GM21447 (cell line): Measurements from ENCODE around the gene PPP1R14C.
"Not testable (repeated sequence)": the region's sequence is repeated elsewhere in the genome, so short reads cannot be mapped to it uniquely, and the experiment has no call there.

ENCODE experiments used
- ATAC-seq: cut with Tn5 transposase; IDR thresholded peaks from one replicate; pipeline ENCODE4 v1.9.1; 2021; ENCODE audit not compliant: unreplicated experiment

The PPP1R14C gene

DNA sequence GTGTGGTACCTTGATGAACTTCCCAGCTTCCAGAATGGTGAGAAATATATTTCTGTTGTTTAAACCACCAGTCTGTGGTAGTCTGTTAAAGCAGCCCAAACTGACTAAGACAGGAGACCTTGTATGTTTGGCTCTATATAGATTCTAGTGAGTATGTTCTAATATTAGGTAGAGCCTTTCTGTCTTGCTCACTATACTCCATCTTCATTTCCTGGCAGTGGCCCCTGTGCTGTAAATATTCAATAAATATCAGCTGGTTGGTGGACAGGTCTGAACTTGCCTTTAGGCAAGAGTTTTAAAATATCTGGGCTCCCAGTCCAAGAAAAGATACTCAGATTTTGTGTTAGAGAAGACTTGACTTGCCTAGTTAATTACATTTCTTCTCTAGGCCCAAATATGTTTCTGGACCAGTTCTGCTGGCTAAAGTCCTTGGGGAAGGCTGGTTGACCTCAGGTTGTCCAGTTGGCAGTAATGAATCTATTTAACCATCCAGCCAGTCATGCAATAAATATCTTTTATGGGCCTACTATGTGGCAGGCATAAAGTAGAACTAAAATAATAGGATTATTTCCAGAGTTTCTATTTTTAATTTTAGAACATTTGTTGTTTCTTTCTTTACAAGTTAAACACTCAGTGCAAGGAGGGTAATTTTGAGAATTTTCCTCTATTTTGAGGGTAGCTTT is 22.3 kb downstream of the PPP1R14C start:
- ATAC-seq, result no peak

DNA sequence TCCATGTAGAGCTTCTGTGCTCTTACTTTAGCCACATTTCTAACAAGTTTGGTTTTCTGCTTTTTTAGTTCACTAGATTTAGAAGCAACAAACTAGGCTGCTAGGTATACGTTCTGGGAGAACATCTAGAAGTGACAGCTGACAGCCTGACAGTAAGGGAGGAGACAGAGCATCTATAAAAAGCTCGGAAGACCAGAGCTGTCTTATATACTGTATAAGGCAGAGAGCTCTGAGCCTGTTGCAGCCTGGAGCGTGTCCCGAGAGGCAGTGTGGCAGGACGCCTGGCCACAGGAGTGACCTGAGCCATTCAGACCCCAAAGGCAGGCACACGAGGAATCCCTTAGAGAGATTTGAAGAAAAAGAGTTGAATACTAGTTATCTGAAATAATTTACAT is 24.6 kb downstream of the PPP1R14C start:
- ATAC-seq, result no peak

DNA sequence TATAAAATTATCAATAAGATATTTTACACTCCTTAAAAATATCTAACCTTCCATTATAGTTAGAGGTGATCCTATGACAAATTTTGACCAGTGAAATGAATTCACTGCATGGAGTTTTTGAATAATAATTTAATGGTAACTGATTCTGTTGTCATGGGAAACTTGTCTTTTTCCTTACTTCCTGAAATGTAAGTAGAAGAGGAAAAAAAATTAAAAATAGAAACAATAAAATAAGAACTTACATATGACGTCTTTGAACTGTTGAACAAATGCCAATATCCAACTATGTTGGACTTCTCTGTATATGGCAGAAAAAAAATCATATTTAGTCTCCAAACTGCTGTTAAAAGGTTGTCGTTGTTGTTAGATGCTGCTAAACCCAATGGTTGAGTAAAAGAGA is 26.3 kb downstream of the PPP1R14C start:
- ATAC-seq, result no peak

DNA sequence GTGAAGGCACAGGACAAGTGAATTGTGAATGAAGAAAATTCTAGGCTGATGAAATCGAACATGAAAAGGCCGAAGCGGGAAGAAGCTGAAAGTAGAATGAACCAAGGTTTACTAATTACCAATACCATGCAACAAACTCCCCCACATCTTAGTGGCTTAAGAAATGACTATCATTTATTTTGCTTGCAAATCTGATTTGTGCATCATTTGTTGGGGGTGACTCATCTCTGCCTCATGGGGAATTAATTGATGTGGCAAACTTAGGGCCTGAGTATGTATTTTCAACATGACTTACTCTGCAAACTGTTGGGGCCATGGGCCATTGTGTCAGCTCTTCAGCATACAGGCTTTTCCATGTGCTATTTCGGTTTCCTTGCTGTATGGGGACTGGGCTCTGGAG is 26.8 kb downstream of the PPP1R14C start:
- no peak for ATAC-seq

DNA sequence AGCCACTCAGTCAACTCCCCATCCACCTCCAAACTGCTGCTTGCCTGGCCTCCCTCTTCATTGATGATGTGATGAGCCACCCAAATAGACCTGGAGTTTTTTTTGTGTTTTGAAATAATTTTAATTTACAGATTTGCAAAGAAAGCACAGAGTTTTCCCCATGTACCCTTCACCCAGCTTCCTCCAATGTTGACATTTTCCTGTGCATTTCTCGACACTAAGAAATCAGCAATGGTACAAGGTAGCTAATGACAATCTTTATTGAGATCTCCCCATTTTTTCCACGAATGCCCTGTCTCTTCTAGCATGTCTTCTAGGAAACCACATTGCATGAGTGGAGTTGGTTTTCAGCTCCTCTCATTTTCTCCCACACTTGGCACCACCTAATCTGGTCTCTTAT is 30.1 kb downstream of the PPP1R14C start:
- ATAC-seq, result no peak

DNA sequence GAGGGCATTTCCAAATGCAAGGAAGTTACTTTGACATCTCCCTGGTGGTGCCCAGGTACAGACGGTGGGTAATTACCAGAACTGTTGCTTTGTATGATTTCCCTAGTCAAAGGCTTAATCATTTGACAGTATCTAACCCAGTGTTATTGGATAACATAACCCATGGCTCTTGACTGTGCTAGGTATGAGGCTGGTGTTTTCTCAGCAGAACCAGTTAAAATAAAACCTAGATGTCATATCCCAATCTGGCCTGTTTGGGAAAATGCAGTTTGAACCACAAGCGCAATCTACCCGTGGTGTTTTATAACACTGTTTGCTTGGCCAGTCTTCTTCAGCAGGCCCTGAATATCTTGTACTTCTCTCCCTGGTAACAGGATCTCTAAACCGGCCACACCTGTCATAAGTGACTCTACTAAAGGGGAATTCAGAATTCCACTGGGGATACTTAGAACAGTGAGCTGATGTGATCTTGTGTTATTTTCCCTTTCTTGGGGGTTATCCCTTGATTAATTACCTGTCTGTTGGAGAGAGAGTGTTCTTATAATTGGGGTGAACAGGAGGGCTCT is 32.8 kb downstream of the PPP1R14C start:
- no peak for ATAC-seq

DNA sequence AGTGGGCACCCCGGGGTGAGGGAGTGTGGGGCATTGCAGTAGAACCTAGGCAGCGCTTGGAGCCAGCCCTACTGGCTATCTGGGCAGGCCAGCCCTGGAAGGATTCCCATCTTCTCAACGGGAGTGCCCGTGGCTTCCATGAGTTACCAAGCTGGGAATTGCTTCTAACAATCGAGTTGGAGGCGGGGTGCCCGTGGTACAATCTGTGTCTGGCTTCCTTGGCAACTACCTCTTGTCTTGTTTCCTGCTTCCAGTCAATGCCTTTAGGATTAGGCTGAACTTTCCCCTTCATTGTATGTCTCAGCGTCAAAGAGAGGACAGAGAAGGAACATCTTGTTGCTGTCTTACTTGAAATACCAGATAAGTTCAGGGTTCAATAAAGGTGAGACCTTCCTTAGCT is 33.3 kb downstream of the PPP1R14C start:
- no peak for ATAC-seq

DNA sequence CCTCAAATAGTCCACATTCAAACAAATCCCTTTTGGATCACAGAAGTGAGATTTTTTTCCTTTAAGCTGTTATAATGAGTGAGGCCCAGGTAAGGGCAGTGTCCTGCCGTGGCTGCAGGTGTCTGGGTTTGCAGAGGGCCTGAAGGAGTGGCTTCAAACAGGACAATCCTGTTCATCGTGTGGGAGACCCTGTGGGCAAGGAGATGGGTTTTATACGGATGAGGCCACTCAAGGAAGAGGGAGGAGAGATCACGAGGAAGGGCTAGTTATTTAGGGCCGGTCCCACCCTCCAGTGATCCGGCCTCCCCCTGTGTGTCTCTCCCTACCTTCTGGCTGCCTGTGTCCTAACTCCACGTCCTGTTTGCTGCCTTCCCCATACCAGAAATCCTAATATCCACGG is 33.8 kb downstream of the PPP1R14C start:
- ATAC-seq, result no peak

DNA sequence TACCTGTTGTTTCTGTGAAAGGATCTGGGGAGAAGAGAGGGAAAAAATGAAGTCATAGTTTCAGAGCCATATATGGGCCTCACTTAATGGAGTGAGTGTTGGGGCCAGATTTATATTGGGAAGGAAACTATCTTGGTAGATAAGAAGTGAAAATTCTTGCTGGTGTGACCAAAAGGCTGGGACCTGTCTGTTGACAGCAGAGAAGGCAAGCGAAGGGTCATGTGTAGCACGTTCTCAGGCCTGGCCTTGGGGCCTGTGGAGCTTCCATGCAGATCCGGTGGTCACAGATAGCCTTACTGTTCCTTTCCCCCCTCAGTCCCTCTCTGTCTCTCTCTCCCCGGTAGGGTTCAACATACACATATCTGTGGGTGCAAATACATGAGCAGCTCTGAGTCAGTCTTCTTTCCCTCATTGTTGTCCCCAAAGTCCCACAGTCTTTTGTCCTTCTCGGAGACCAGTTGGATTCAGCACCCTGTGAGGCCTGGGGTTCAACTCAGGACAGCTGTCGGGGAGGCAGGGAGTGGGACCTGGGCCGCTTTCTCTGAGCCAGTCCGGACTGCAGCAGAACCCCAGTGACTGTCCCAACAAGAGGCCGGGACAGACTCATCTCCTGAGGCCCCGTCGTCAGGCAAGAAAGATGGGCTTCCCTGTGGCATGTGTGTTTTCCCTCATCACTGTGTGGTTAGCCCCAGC is 34.6 kb downstream of the PPP1R14C start:
- ATAC-seq, result no peak

DNA sequence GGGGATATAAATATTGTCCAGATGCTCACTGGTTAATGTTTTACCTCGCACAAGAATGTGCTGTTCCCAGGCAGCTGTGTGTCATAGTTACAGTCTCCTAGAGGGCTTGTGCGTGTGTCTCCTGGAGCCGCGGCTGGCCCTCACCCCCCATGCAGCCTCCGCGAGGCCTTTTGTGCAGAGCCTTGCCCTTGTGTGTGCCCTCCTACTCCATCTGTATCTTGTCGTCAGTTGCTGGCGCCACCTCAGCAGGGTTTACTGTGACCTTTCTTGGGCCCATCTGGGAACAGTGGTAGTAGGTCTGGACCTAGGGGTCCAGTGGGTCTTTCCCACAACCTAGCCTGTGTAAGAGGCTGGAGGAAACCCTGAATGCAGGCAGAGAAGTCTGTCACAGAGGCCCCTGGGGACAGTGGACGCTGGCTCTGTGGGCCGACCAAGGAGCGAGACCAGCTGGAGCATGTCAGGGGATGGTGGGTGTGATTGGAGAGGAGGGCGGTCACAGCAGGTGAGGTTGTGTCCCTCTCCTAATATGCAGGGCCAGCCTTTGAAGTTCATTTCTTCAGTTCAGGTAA is 35.2 kb downstream of the PPP1R14C start:
- ATAC-seq, result no peak

DNA sequence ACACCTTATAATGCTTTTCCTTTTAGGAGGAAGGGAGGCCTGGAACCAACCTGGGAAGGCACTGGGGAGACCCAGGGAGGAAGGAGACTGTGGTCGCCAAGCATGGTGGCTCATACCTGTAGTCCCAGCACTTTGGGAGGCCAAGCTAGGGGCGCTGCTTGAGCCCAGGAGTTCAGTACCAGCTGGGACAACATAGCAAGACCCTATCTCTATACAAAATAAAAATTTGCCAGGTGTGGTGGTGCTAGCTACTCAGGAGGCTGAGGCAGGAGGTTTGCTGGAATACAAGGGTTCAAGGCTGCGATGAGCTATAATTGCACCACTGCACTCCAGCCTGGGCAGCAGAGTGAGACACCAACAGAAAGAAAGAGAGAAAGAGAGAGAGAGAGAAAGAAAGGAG is 36.2 kb downstream of the PPP1R14C start:
- ATAC-seq, result no peak

DNA sequence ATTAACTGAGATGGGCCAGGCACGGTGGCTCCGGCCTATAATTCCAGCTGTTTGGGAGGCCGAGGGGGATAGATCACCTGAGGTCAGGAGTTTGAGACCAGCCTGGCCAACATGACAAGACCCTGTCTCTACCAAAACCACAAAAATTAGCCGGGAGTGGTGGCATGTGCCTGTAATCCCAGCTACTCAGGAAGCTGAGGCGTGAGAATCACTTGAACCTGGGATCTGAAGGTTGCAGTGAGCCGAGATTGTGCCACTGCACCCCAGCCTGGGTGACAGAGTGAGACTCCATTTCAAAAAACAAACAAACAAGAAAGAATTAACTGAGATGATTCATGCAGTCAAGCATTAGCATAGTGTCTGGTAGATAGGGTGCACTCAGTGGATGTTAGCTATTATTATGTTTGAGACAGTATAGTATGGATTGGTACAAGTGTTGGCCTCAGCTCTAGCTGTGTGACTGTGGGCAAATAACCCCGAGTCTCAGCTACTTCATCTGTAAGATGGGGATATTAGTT is 37.1 kb downstream of the PPP1R14C start:
- ATAC-seq, result not testable (repeated sequence)

DNA sequence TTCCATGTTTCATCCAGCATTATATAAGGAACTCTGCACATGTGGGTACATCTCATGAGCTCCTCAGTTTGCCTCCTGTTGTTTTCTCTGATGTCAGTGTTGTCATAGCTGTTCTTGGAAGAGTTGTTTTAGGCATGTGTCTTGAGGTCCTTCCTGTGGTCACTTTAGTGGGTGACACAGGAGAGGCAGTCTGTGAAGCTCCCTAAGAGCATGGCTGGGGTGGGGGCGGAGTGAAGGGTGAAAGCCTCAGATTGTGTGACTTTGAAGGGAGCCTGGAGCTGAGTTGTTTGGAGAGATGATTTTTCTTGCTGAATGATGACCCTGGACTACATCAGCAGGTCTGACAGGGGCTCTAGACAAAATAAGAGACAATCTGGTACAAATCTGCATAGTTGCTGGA is 37.7 kb downstream of the PPP1R14C start:
- ATAC-seq, result no peak

DNA sequence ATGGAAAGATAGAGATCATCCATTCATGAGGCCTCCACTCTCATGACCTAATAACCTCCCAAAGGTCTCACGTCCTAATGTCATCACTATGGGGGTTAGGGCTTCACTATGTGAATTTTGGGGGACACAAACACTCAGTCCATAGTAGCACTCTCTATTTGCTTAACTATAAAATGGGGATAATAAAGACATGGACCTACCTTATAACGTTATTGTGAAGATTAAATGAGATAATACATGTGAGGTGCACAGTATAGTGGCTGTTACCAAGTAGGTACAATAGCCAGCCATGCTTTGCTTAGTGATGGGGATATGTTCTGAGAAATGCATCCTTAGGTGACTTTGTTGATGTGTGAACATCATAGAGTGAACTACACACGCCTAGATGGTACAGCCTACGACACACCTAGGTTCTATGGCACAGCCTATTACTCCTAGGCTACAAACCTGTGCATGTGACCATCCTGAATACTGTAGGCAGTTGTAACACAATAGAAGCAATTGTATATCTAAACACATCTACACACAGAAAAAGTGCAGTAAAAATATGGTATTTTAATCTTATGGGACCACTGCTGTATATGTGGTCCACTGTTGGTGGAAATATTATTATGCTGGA is 39.7 kb downstream of the PPP1R14C start:
- ATAC-seq, result no peak

DNA sequence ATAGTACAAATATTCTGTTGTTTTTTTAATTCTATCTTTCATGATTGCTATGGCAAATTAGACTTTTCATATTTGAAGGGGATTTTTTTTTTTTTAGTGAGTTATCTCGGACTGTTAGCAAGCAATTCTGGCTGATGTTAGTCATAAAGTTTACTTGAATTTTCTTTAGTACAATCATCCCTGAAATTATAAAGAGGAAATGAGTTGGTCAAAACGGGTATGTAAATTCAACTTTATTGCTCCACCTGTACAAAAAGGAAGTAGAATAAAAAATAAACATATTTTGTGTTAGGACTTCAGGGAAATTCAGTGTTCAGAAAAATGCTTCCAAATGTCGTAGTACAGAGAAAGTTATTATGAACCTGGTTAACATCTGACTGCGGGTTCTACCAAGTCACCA is 40.3 kb downstream of the PPP1R14C start:
- ATAC-seq, result no peak

DNA sequence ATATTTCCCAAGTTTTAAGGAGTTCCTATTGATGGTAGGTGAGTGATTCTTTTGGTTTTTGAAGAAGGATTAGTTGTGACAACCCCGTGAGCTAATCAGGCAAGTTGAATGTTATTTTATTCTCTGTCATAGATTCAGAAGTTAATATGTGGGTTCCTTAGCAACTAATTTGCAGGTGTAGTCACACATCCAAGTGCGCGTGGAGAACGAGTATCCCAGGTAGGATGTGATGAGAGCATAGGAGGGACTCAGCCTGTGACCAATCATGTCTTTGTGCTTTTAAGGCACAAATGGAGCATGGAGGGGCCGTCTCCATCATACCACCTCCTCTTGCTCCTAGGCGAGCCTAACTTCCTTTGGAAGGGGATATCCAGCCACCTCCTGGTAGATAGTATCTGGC is 41.1 kb downstream of the PPP1R14C start:
- no peak for ATAC-seq

DNA sequence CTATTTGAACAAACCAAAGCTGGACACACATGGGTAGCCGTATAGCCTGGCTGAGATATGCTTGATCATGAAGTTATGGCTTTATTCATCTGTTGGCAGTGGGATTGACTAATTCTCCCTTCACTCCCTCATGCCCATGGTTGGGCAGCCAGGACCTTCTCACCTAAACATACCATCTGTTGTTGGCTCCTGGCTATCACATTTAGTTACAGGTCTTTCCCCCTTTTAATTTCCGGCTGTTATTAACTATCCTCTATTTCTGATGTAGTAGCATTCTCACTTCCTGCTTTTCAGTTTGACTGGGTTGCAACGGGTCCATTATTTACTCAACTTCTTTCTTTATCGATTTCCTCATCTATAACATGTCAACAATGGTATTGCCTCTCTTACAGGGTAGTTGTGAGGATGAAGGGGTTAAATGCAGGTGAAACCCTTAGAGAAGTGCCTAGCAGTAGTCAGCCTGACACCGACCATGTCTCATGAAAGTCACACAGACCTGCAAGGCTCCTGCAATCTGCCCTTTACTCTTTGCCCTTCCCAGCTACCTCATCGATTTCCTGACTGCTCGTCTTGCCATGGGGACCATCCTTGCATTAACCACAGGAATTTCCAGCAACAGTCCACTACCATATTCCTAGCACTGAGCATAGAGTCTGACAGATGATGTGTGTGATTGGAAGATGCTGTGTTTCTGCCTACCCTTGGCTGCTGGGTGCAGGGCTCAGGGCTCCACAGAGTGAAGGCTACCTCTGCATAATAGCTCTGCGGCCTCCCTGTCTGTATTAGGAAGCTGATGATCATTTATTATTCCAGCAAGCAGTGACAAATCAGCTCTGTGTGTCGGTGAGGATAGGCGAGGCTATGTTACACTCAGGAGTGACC is 42.2 kb downstream of the PPP1R14C start:
- ATAC-seq, result no peak

DNA sequence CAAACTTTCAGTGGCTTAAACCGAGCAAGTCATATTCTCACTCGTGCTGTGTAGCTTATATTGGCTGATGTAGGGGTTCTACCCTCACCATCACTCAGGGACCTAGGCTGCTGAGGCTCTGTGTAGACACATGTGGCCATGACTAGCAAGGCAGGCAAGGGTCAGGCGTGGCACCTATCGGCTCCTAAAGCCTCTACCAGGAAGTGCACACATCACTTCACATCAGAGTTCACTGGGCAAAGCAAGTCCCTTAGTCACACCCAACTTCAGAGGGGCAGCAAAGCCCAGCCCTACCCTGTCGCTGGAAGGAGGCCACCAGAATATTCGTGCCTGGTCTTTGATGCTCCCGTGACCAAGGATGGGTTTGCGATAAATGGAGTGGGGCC is 42.9 kb downstream of the PPP1R14C start:
- ATAC-seq, result no peak

DNA sequence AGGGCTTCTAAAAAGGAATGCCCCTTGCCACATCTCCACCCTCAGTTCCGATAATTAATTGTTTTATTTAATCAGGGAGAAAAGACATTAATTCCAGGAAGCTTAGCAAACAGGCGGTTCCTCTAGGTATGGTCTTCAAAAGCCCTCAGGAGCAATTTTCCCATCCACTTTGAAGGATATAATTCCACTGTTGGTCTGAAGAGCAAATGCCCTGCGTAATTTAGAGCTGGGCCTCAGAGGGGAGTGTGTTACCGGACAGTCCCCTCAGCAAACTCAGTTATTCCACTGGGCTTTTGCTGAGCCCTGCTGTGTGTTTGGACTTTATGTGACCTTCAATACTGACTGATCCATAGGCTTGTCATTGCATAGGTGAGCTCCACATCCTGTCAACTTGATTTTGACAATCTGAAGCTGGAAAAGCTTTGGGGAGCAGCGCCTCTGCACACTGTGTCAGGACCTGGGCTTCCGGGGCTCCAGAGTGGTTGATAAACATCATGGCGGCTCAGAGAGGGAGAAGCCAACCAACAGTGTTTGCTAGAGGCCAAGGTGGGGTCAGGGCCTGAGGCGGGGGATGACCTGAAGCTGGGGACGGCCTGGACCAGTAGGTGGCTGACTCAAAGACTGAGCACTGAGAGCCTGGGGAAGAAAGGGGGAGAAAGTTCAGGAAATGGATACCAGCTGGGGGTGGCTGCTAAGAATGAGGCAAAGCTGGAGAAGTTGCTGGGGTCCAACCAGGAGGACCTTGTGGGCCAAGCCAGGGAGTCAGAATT is 43.5 kb downstream of the PPP1R14C start:
- ATAC-seq, result no peak

DNA sequence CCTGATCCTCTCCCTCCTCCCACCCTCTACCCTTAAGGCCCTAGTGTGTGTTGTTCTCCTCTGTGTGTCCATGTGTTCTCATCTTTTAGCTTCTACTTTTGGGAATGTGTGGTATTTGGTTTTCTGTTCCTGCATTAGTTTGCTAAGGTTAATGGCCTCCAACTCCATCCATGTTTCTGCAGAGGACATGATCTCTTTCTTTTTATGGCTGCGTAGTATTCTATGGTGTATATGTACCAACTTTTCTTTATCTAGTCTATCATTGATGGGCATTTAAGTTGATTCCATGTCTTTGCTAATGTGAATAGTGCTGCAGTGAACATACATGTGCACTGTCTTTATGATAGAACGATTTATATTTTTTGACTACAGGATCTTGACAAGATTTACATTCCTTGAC is 44.6 kb downstream of the PPP1R14C start:
- ATAC-seq, result not testable (repeated sequence)
